GM12892 (cell line): Measurements from ENCODE around the gene POMP.

ENCODE experiments used
- POLR2AphosphoS5 ChIP-seq: IDR thresholded peaks from 2 replicates; pipeline ENCODE4 v1.6.1; 2011; ENCODE audit warnings: low read depth, low read length, control low read depth
- TAF1 ChIP-seq: IDR thresholded peaks from 2 replicates; pipeline ENCODE4 v1.6.1; 2011; ENCODE audit warnings: low read depth, mild to moderate bottlenecking, control low read depth, low read length, borderline replicate concordance

DNA sequence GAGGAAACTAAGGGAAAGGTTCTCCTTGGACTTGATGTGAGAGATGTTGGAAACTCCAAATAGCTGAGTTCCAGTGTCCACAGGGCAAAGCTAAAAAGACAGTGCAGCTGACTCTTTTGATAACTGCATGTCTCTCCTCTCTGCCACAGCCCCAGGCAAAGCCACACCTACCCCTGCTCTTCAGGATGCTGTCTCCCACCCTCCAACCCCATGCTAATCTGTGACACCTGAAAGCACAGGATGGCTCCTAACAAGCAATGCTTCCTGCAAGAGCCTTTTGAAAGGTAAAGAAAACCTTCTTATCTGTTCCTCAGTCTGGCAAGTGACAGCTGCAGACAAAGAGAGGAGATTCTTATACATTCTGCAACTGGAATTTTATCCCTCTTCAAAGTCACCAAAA, 45.4 kb downstream of the POMP start:
- TF ChIP-seq TAF1 = no peak
- TF ChIP-seq POLR2AphosphoS5 = no peak
